ENCODE results near the gene SPRED3. TPM values are rescaled to one million over a fixed set of nuclear protein-coding genes. Genes with fewer than 3 reads are reported as not detected.

The SPRED3 gene
- total RNA-seq, 2 experiments from 2014 or later, result 3.0 to 4.5 TPM

- DNase-seq (peak; percentile 99), ATAC-seq (peak; percentile 99)
- Mint-ChIP-seq H3K9me3 (ENCODE audit: low read depth) (no peaks in the 10 kb centered on the region), H3K27me3 (peaks cover 5% of the 10 kb centered on the region), H3K27ac (peak within 1 kb of the TSS; percentile 98), H3K4me1 (peaks cover 26% of the 10 kb centered on the region), H3K4me3 (peak within 1 kb of the TSS; percentile 97), H3K36me3 (ENCODE audit: low read depth) (peaks cover 33% of the 10 kb centered on the region)
- intact Hi-C loops (cut with DNase I, micrococcal nuclease), result loop anchor here (1.0 to 2.0 kb wide), 15 partner anchors 12 to 525 kb away; partner anchors contain the start of genes EIF3K (in 2 of the 2), FAM98C (in 2 of the 2), GGN (in 2 of the 2) and SIPA1L3 (in 2 of the 2)
- ChIA-PET CTCF (interaction anchor here (0.5 to 1.8 kb wide), 20 partner anchors 10 to 1524 kb away, joined by 3 to 21 read pairs (median 5); partner anchors contain the start of genes CATSPERG, FAM98C, GGN and SPINT2), POLR2A (interaction anchor here (0.5 to 1.7 kb wide), 11 partner anchors 9 to 725 kb away, joined by 3 to 26 read pairs (median 4); partner anchors contain the start of genes CATSPERG, FAM98C, GGN and SPRED3)
These were observed 14.0 kb upstream of the SPRED3 start, which contains the start of gene PSMD8 for GRCh38 chr19:38374332-38375097. PSMD8 (plus strand) TSS chr19:38374571; CDS start chr19:38374602, 31 bp downstream.

GRCh38 chr19:38375098-38375493 lies 13.4 kb upstream of the SPRED3 start:
- DNase-seq (no peak), ATAC-seq (peak; percentile 2)
- H3K36me3 Mint-ChIP-seq (ENCODE audit: low read depth), result peaks cover 38% of the 10 kb centered on the region
- peaks cover 4% of the 10 kb centered on the region for H3K27me3 Mint-ChIP-seq
- ChIA-PET POLR2A (interaction anchor here (1.2 to 1.7 kb wide), 4 partner anchors 9 to 39 kb away, joined by 3 to 26 read pairs (median 11); partner anchors contain the start of genes CATSPERG, FAM98C, GGN and SPRED3), CTCF (interaction anchor here (0.6 to 1.8 kb wide), 6 partner anchors 19 to 473 kb away, joined by 3 to 21 read pairs (median 6); partner anchors contain the start of gene FAM98C)
- intact Hi-C loops (cut with DNase I, micrococcal nuclease), result loop anchor here in 1 of 2 experiments (2.0 kb wide), 2 partner anchors 14 to 28 kb away; partner anchors contain the start of genes FAM98C, GGN and SPRED3
- H3K27ac Mint-ChIP-seq, result peak overlapping the region; percentile 98
- peaks cover 26% of the 10 kb centered on the region for H3K4me1 Mint-ChIP-seq
- H3K4me3 Mint-ChIP-seq, result peak overlapping the region; percentile 97
- no peaks in the 10 kb centered on the region for H3K9me3 Mint-ChIP-seq (ENCODE audit: low read depth)

- ATAC-seq (no peak), DNase-seq (no peak)
- H3K4me1 Mint-ChIP-seq, result peaks cover 26% of the 10 kb centered on the region
- H3K27ac Mint-ChIP-seq, result peak overlapping the region; percentile 98
- H3K4me3 Mint-ChIP-seq, result peak overlapping the region; percentile 97
- intact Hi-C loops (cut with DNase I, micrococcal nuclease), result loop anchor here in 1 of 2 experiments (2.0 kb wide), 2 partner anchors 13 to 27 kb away; partner anchors contain the start of genes FAM98C, GGN and SPRED3
- POLR2A ChIA-PET, result interaction anchor here (0.7 kb wide), 1 partner anchor 12 kb away, joined by 3 read pairs; the partner anchor contains the start of gene GGN
- peaks cover 44% of the 10 kb centered on the region for H3K36me3 Mint-ChIP-seq (ENCODE audit: low read depth)
- H3K27me3 Mint-ChIP-seq, result no peaks in the 10 kb centered on the region
- H3K9me3 Mint-ChIP-seq (ENCODE audit: low read depth), result no peaks in the 10 kb centered on the region
- CTCF ChIA-PET, result interaction anchor here (0.7 to 1.3 kb wide), 2 partner anchors 27 to 40 kb away, joined by 4 to 7 read pairs; partner anchors contain the start of genes CATSPERG and FAM98C
These were observed 12.7 kb upstream of the SPRED3 start for GRCh38 chr19:38375748-38376147.

GRCh38 chr19:38376576-38376975 lies 11.9 kb upstream of the SPRED3 start:
- H3K36me3 Mint-ChIP-seq (ENCODE audit: low read depth), result peaks cover 52% of the 10 kb centered on the region
- DNase-seq (no peak), ATAC-seq (no peak)
- H3K4me3 Mint-ChIP-seq, result peak overlapping the region; percentile 97
- peak overlapping the region; percentile 31 for H3K27ac Mint-ChIP-seq
- no peaks in the 10 kb centered on the region for H3K9me3 Mint-ChIP-seq (ENCODE audit: low read depth)
- CTCF ChIA-PET, result interaction anchor here (1.3 kb wide), 1 partner anchor 26 kb away, joined by 7 read pairs; the partner anchor contains the start of gene FAM98C
- H3K27me3 Mint-ChIP-seq, result no peaks in the 10 kb centered on the region
- POLR2A ChIA-PET, result interaction anchor here (0.7 kb wide), 1 partner anchor 11 kb away, joined by 3 read pairs; the partner anchor contains the start of gene GGN
- peaks cover 26% of the 10 kb centered on the region for H3K4me1 Mint-ChIP-seq
- intact Hi-C loops (cut with DNase I, micrococcal nuclease), result no loop called here

- ChIA-PET POLR2A (no interaction called here), CTCF (no interaction called here)
- ATAC-seq (no peak), DNase-seq (no peak)
- Mint-ChIP-seq H3K4me3 (no peak overlapping the region), H3K9me3 (ENCODE audit: low read depth) (no peaks in the 10 kb centered on the region), H3K4me1 (peaks cover 26% of the 10 kb centered on the region), H3K27ac (peak overlapping the region; percentile 31), H3K36me3 (ENCODE audit: low read depth) (peaks cover 57% of the 10 kb centered on the region), H3K27me3 (no peaks in the 10 kb centered on the region)
- intact Hi-C loops (cut with DNase I, micrococcal nuclease), result no loop called here
These were observed 11.4 kb upstream of the SPRED3 start for GRCh38 chr19:38377052-38377451.

- DNase-seq, result no peak
- CTCF ChIA-PET, result interaction anchor here (0.7 kb wide), 1 partner anchor 1119 kb away, joined by 4 read pairs; no protein-coding TSS in a partner anchor
- Mint-ChIP-seq H3K4me1 (peaks cover 26% of the 10 kb centered on the region), H3K4me3 (no peak overlapping the region), H3K27me3 (no peaks in the 10 kb centered on the region), H3K27ac (no peak overlapping the region), H3K9me3 (ENCODE audit: low read depth) (no peaks in the 10 kb centered on the region), H3K36me3 (ENCODE audit: low read depth) (peaks cover 73% of the 10 kb centered on the region)
- no peak for ATAC-seq
- intact Hi-C loops (cut with DNase I, micrococcal nuclease), result no loop called here
- POLR2A ChIA-PET, result no interaction called here
These were observed 9.6 kb upstream of the SPRED3 start for GRCh38 chr19:38378866-38379265.

GRCh38 chr19:38381138-38381537 lies 7.4 kb upstream of the SPRED3 start:
- DNase-seq (no peak), ATAC-seq (no peak)
- ChIA-PET CTCF (no interaction called here), POLR2A (no interaction called here)
- Mint-ChIP-seq H3K27me3 (no peaks in the 10 kb centered on the region), H3K4me1 (peaks cover 12% of the 10 kb centered on the region), H3K36me3 (ENCODE audit: low read depth) (peaks cover 75% of the 10 kb centered on the region), H3K27ac (no peak overlapping the region), H3K4me3 (no peak overlapping the region), H3K9me3 (ENCODE audit: low read depth) (no peaks in the 10 kb centered on the region)
- intact Hi-C loops (cut with DNase I, micrococcal nuclease), result no loop called here

- Mint-ChIP-seq H3K4me3 (no peak overlapping the region), H3K9me3 (ENCODE audit: low read depth) (no peaks in the 10 kb centered on the region), H3K27ac (no peak overlapping the region), H3K36me3 (ENCODE audit: low read depth) (peaks cover 66% of the 10 kb centered on the region), H3K27me3 (peaks cover 4% of the 10 kb centered on the region), H3K4me1 (peaks cover 12% of the 10 kb centered on the region)
- ChIA-PET CTCF (no interaction called here), POLR2A (no interaction called here)
- ATAC-seq, result no peak
- intact Hi-C loops (cut with DNase I, micrococcal nuclease), result no loop called here
- no peak for DNase-seq
These were observed 5.3 kb upstream of the SPRED3 start for GRCh38 chr19:38383184-38383583.

GRCh38 chr19:38383743-38384142 lies 4.8 kb upstream of the SPRED3 start:
- Mint-ChIP-seq H3K4me3 (no peak overlapping the region), H3K27me3 (peaks cover 4% of the 10 kb centered on the region), H3K27ac (no peak overlapping the region), H3K36me3 (ENCODE audit: low read depth) (peaks cover 66% of the 10 kb centered on the region), H3K9me3 (ENCODE audit: low read depth) (no peaks in the 10 kb centered on the region), H3K4me1 (peaks cover 14% of the 10 kb centered on the region)
- DNase-seq, result no peak
- POLR2A ChIA-PET, result interaction anchor here (0.8 kb wide), 1 partner anchor 9 kb away, joined by 3 read pairs; the partner anchor contains the start of gene PSMD8
- intact Hi-C loops (cut with DNase I, micrococcal nuclease), result no loop called here
- CTCF ChIA-PET, result interaction anchor here (1.0 kb wide), 1 partner anchor 19 kb away, joined by 4 read pairs; the partner anchor contains the start of gene FAM98C
- no peak for ATAC-seq

GRCh38 chr19:38384209-38385027 lies 4.1 kb upstream of the SPRED3 start:
- H3K36me3 Mint-ChIP-seq (ENCODE audit: low read depth), result peaks cover 60% of the 10 kb centered on the region
- no peaks in the 10 kb centered on the region for H3K9me3 Mint-ChIP-seq (ENCODE audit: low read depth)

More at GRCh38 chr19:38384209-38385027, 4.1 kb upstream of the SPRED3 start:
- ChIA-PET CTCF (interaction anchor here (1.0 kb wide), 2 partner anchors 10 to 18 kb away, joined by 4 read pairs; partner anchors contain the start of genes FAM98C and PSMD8), POLR2A (interaction anchor here (0.8 to 1.1 kb wide), 2 partner anchors 10 kb away, joined by 3 read pairs; partner anchors contain the start of gene PSMD8)
- DNase-seq (no peak), ATAC-seq (no peak)
- intact Hi-C loops (cut with DNase I, micrococcal nuclease), result loop anchor here (5.0 kb wide), 5 partner anchors 47 to 448 kb away; partner anchors contain the start of genes CATSPERG (in 1 of the 2), ECH1 (in 1 of the 2), EIF3K (in 1 of the 2) and MAP4K1 (in 1 of the 2)
- no peak overlapping the region for H3K4me3 Mint-ChIP-seq
- no peak overlapping the region for H3K27ac Mint-ChIP-seq
- peaks cover 20% of the 10 kb centered on the region for H3K4me1 Mint-ChIP-seq
- peaks cover 5% of the 10 kb centered on the region for H3K27me3 Mint-ChIP-seq
